Endothelial cell of umbilical vein (primary cell): ENCODE results near the gene CNTFR. TPM values are rescaled to one million over a fixed set of nuclear protein-coding genes. Genes with fewer than 3 reads are reported as not detected.

Experiments used
- BruUV-seq: library from RNA; stranded (reverse); fragments of 400-500 nt; replicated peaks from 2 replicates; lab custom pipeline; 2021; lab: Mats Ljungman, UMichigan
- CTCF ChIA-PET: fragments of 300-600, 350-600 bp; sonication (Branson Sonifier 250); formaldehyde crosslinking; loops from one replicate; lab custom pipeline; 2021; ENCODE audit warnings: antibody characterized with exemption, inconsistent platforms; lab: Charles Lee
- POLR2A ChIA-PET: fragments of 300-600, 350-600 bp; sonication (Branson Sonifier 250); formaldehyde crosslinking; loops from one replicate; lab custom pipeline; 2021; ENCODE audit warnings: antibody characterized with exemption, inconsistent platforms; lab: Charles Lee
- DNase-seq: peaks from one replicate; pipeline ENCODE4 v3.0.0-alpha.2; 2011; ENCODE audit warnings: low read depth, low spot score
- FAIRE-seq: peaks from 2 replicates; lab custom pipeline; 2011; peaks lifted over from hg19 to GRCh38; lab: Jason Lieb, UNC
- H2AFZ ChIP-seq: 2 replicates; pipeline ENCODE4 v1.6.0; 2012; ENCODE audit warnings: low read depth, low read length, control low read depth, inconsistent platforms
- H3K27ac ChIP-seq: 2 replicates; pipeline ENCODE4 v1.5.1; 2011; ENCODE audit warnings: low read depth, mild to moderate bottlenecking, control low read depth, low read length, moderate library complexity; ENCODE audit not compliant: insufficient read depth
- H3K27me3 ChIP-seq, 2 experiments: 2 replicates each; pipeline versions ENCODE4 v1.6.0 to v1.6.1; 2011; ENCODE audit warnings: low read length in 2 of 2, mixed read lengths in 1 of 2; ENCODE audit not compliant: control insufficient read depth in 2 of 2, insufficient read depth in 2 of 2
- H3K36me3 ChIP-seq, 2 experiments: 2 replicates in 1 of 2; 3 replicates in 1 of 2; pipeline ENCODE4 v1.5.1; 2011; ENCODE audit warnings: low read length in 2 of 2, mild to moderate bottlenecking in 1 of 2, moderate library complexity in 1 of 2; ENCODE audit not compliant: control insufficient read depth in 2 of 2, insufficient read depth in 2 of 2; ENCODE audit errors: extremely low read depth in 1 of 2
- H3K4me1 ChIP-seq: 3 replicates; pipeline ENCODE4 v1.5.1; 2011; ENCODE audit warnings: mild to moderate bottlenecking, low read length; ENCODE audit not compliant: control insufficient read depth, insufficient read depth; ENCODE audit errors: extremely low read depth
- H3K4me2 ChIP-seq: 2 replicates; pipeline ENCODE4 v1.6.1; 2011; ENCODE audit warnings: low read length, control low read depth, mixed read lengths; ENCODE audit not compliant: insufficient read depth
- H3K4me3 ChIP-seq, 3 experiments: fragments of 200-600 bp in 1 of 3; sonication (generic), shearing (Covaris generic) in 1 of 3; replicated peaks in 1 of 3; 2 replicates each; pipeline ENCODE4 v1.5.1; 2011 to 2016; ENCODE audit warnings: control low read depth in 3 of 3, low read length in 3 of 3, mild to moderate bottlenecking in 2 of 3, inconsistent platforms in 1 of 3, low read depth in 1 of 3, moderate library complexity in 1 of 3; ENCODE audit not compliant: insufficient read depth in 1 of 3
- H3K79me2 ChIP-seq: 2 replicates; pipeline ENCODE4 v1.6.0; 2012; ENCODE audit warnings: low read length, inconsistent platforms; ENCODE audit not compliant: control insufficient read depth, insufficient read depth
- H3K9ac ChIP-seq: replicated peaks from 2 replicates; pipeline ENCODE3; 2011; ENCODE audit warnings: low read length, control low read depth; ENCODE audit not compliant: insufficient read depth; ENCODE audit errors: extremely low read depth
- H3K9me1 ChIP-seq: replicated peaks from 3 replicates; pipeline ENCODE4 v1.6.0; 2011; ENCODE audit warnings: mild to moderate bottlenecking, low read length; ENCODE audit not compliant: control insufficient read depth, insufficient read depth; ENCODE audit errors: extremely low read depth
- H3K9me3 ChIP-seq: replicated peaks from 2 replicates; pipeline ENCODE4 v1.5.1; 2012; ENCODE audit warnings: low read length, inconsistent platforms; ENCODE audit not compliant: control insufficient read depth, insufficient read depth
- H4K20me1 ChIP-seq: replicated peaks from 2 replicates; pipeline ENCODE3; 2011; ENCODE audit warnings: mild to moderate bottlenecking, low read length; ENCODE audit not compliant: control insufficient read depth, insufficient read depth; ENCODE audit errors: extremely low read depth
- EZH2 ChIP-seq: IDR thresholded peaks from 2 replicates; pipeline ENCODE4 v1.6.1; 2012; ENCODE audit warnings: borderline replicate concordance, low read depth, mild to moderate bottlenecking, moderate library complexity, low read length, inconsistent platforms; ENCODE audit not compliant: severe bottlenecking
- FOS ChIP-seq: IDR thresholded peaks from 2 replicates; pipeline ENCODE4 v1.6.1; 2011; ENCODE audit warnings: mild to moderate bottlenecking, low read length, moderate library complexity, borderline replicate concordance; ENCODE audit not compliant: insufficient read depth
- GATA2 ChIP-seq: IDR thresholded peaks from 2 replicates; pipeline ENCODE4 v1.7.0; 2011; ENCODE audit warnings: low read depth, mild to moderate bottlenecking, moderate library complexity, mixed read lengths, low read length; ENCODE audit not compliant: insufficient read length, insufficient read depth
- JUN ChIP-seq: IDR thresholded peaks from 2 replicates; pipeline ENCODE4 v1.6.1; 2011; ENCODE audit warnings: borderline replicate concordance, low read depth; ENCODE audit not compliant: insufficient read length, insufficient read depth
- MYC ChIP-seq: IDR thresholded peaks from one replicate; pipeline ENCODE4 v1.6.1; 2011; ENCODE audit warnings: mild to moderate bottlenecking, low read depth, low read length
- POLR2A ChIP-seq: IDR thresholded peaks from 2 replicates; pipeline ENCODE4 v1.6.1; 2012; ENCODE audit warnings: low read depth, mild to moderate bottlenecking, control low read depth, low read length
- POLR2AphosphoS5 ChIP-seq: IDR thresholded peaks from 2 replicates; pipeline ENCODE4 v1.6.1; 2012; ENCODE audit warnings: low read depth, mild to moderate bottlenecking, control low read depth, low read length, moderate library complexity; ENCODE audit not compliant: insufficient read depth
- dilution Hi-C: fragments of 300-500 bp; cut with MboI; formaldehyde crosslinking; loops from one replicate; pipeline ENCODE4 v1.15.0; 2019; ENCODE audit warnings: low sequenced_read_pairs; ENCODE audit not compliant: extremely low pct_ligation_motif_present
- intact Hi-C: fragments of 100-400 bp; cut with micrococcal nuclease; formaldehyde crosslinking; loops from one replicate; pipeline ENCODE4 v1.10.0; 2022
- polyA plus RNA-seq, 4 experiments: library from polyadenylated mRNA; depleted of rRNA in 3 of 4; stranded (reverse) in 3 of 4; unstranded in 1 of 4; fragments of >200 nt; gene quantifications; 2 replicates each; pipeline versions ENCODE4 v1.2.1 to v1.2.3, GENCODE V29; 2011 to 2012; ENCODE audit warnings: missing spikeins in 1 of 4
- total RNA-seq: library from RNA; stranded (reverse); gene quantifications from 2 replicates; pipeline ENCODE4 v1.2.3, GENCODE V29; 2021
- TF ChIP-seq, protein P1 (sequence below): IDR thresholded peaks from 2 replicates; pipeline ENCODE4 v1.6.1; 2011; ENCODE audit not compliant: insufficient read depth, insufficient read length
- TF ChIP-seq, protein P2 (sequence below), 2 donors: IDR thresholded peaks; 1 replicate in 1 of 2; 2 replicates in 1 of 2; pipeline ENCODE4 v1.5.1; 2011; ENCODE audit warnings: low read length in 2 of 2, mild to moderate bottlenecking in 2 of 2, moderate library complexity in 2 of 2, control low read depth in 1 of 2, inconsistent platforms in 1 of 2, low read depth in 1 of 2; ENCODE audit not compliant: insufficient read depth in 1 of 2; ENCODE audit errors: extremely low read depth in 1 of 2

Gene CNTFR
- total and polyA plus RNA-seq, 2 donors (not counting 3 experiments of a cell fraction or from before 2014, with no cell fraction given), result not detected

DNA sequence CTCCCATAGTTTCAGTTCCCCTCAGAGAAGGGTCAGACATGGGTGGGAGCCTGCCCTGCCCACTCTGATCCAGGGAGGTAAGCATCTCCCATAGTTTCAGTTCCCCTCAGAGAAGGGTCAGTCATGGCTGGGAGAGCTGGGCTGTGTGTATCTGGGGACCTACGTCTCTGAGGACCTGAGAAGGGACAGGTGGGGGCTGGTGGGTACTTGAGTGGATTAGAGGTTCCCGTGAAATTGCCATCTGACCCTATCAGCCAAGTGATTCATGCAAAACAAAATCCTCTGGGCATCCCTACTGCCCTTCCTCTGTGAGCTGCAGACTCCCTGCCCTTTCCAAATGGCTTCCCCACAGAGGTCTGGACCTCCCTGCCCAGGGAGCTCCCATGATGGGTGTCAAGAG lies 70.6 kb downstream of the CNTFR start:
- no peaks in the 10 kb centered on the region for H4K20me1 ChIP-seq
- H3K27ac ChIP-seq, result no peak overlapping the region
- no peak overlapping the region for H3K4me2 ChIP-seq
- H3K79me2 ChIP-seq, result no peaks in the 10 kb centered on the region
- H3K4me1 ChIP-seq, result peaks cover 3% of the 10 kb centered on the region
- intact Hi-C loops (no loop called here), dilution Hi-C loops (loop anchor here (25.0 kb wide), 1 partner anchor 107 kb away; no protein-coding TSS in a partner anchor)
- POLR2A ChIA-PET, result no interaction called here
- no peaks in the 10 kb centered on the region for H3K9me3 ChIP-seq
- H3K27me3 ChIP-seq, result peaks cover 9 to 11% of the 10 kb centered on the region in 2 experiments
- CTCF ChIA-PET, result interaction anchor here (1.2 to 2.4 kb wide), 5 partner anchors 17 to 115 kb away, joined by 3 to 12 read pairs (median 6); no protein-coding TSS in a partner anchor
- TF ChIP-seq FOS (no peak), POLR2AphosphoS5 (no peak), GATA2 (no peak), EZH2 (no peak), MYC (no peak), POLR2A (no peak), JUN (no peak)
- TF ChIP-seq, protein P1, sequence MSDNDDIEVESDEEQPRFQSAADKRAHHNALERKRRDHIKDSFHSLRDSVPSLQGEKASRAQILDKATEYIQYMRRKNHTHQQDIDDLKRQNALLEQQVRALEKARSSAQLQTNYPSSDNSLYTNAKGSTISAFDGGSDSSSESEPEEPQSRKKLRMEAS, result no peak
- TF ChIP-seq, protein P2, sequence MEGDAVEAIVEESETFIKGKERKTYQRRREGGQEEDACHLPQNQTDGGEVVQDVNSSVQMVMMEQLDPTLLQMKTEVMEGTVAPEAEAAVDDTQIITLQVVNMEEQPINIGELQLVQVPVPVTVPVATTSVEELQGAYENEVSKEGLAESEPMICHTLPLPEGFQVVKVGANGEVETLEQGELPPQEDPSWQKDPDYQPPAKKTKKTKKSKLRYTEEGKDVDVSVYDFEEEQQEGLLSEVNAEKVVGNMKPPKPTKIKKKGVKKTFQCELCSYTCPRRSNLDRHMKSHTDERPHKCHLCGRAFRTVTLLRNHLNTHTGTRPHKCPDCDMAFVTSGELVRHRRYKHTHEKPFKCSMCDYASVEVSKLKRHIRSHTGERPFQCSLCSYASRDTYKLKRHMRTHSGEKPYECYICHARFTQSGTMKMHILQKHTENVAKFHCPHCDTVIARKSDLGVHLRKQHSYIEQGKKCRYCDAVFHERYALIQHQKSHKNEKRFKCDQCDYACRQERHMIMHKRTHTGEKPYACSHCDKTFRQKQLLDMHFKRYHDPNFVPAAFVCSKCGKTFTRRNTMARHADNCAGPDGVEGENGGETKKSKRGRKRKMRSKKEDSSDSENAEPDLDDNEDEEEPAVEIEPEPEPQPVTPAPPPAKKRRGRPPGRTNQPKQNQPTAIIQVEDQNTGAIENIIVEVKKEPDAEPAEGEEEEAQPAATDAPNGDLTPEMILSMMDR (IDR thresholded peaks at IDR 0.05; ENCODE audit: extremely low read depth in 1 of 2, insufficient read depth in 1 of 2, low read depth in 1 of 2, low read length in 2 of 2), result no peak
- no peak for FAIRE-seq
- H3K9me1 ChIP-seq, result no peaks in the 10 kb centered on the region
- H3K4me3 ChIP-seq, result no peak overlapping the region
- DNase-seq, result no peak
- H3K36me3 ChIP-seq, result no peaks in the 10 kb centered on the region
- no peak overlapping the region for H2AFZ ChIP-seq
- no peak overlapping the region for H3K9ac ChIP-seq
- no TSS peak for BruUV-seq
